OCI-LY7 (cell line): ENCODE data around the gene MED15.

Experiments
- EZH2phosphoT487 ChIP-seq: fragments of 200-600 bp; sonication (generic); IDR thresholded peaks from 2 replicates; pipeline ENCODE4 v1.6.1; 2018; ENCODE audit warnings: low read depth, borderline replicate concordance, mild to moderate bottlenecking, mixed run types, antibody characterized with exemption, low read length, moderate library complexity, mixed read lengths
- TF ChIP-seq, protein P1 (sequence below): fragments of 200-600 bp; sonication (generic); conservative IDR thresholded peaks from 2 replicates; pipeline ENCODE4 v1.5.1; 2014; ENCODE audit warnings: mild to moderate bottlenecking, antibody characterized with exemption, low read length, moderate library complexity, mixed read lengths

- TF ChIP-seq, protein P1, sequence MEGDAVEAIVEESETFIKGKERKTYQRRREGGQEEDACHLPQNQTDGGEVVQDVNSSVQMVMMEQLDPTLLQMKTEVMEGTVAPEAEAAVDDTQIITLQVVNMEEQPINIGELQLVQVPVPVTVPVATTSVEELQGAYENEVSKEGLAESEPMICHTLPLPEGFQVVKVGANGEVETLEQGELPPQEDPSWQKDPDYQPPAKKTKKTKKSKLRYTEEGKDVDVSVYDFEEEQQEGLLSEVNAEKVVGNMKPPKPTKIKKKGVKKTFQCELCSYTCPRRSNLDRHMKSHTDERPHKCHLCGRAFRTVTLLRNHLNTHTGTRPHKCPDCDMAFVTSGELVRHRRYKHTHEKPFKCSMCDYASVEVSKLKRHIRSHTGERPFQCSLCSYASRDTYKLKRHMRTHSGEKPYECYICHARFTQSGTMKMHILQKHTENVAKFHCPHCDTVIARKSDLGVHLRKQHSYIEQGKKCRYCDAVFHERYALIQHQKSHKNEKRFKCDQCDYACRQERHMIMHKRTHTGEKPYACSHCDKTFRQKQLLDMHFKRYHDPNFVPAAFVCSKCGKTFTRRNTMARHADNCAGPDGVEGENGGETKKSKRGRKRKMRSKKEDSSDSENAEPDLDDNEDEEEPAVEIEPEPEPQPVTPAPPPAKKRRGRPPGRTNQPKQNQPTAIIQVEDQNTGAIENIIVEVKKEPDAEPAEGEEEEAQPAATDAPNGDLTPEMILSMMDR: no peak
- TF ChIP-seq EZH2phosphoT487: no peak
Measured at GRCh38 chr22:20575724-20576444, 68.5 kb downstream of the MED15 start.
